ENCODE measurements around the gene ARHGAP25. TPM values are rescaled to one million over a fixed set of nuclear protein-coding genes. Genes with fewer than 3 reads are reported as not detected.
A peak's percentile ranks its signal among the peaks of the same experiment; 100 is the strongest.

The ARHGAP25 gene
- polyA plus RNA-seq, 3 donors, result 20.8 to 56.8 (median 36.3) TPM

GRCh38 chr2:68766376-68766845 is 31.8 kb downstream of the ARHGAP25 start:
- Mint-ChIP-seq H3K27ac (peak overlapping the region; percentile 93 to 99 (median 97)), H3K4me3 (peak overlapping the region; percentile 50 to 79), H3K36me3 (peaks cover 12 to 17% of the 10 kb centered on the region in 2 donors), H3K4me1 (peaks cover 95% of the 10 kb centered on the region), H3K27me3 (ENCODE audit: low read depth in 3 of 3) (no peaks in the 10 kb centered on the region), H3K9me3 (peaks cover 0 to 2% (median 0%) of the 10 kb centered on the region in 7 donors)
- H4K20me1 ChIP-seq (ENCODE audit: insufficient read depth, low read length), result no peaks in the 10 kb centered on the region
- no peak overlapping the region for H2AFZ ChIP-seq (ENCODE audit: insufficient read depth, low read depth, low read length, poor library complexity, severe bottlenecking)
- peaks cover 93% of the 10 kb centered on the region for H3K79me2 ChIP-seq (ENCODE audit: insufficient read depth, low read length)
- no peaks in the 10 kb centered on the region for H3K36me3 ChIP-seq (replicated peaks in 1 of 2; ENCODE audit: control insufficient read depth in 1 of 2, insufficient read depth in 2 of 2, low read length in 2 of 2)
- H3K9me3 ChIP-seq (replicated peaks in 1 of 2; ENCODE audit: control insufficient read depth in 1 of 2, insufficient read depth in 1 of 2, low read length in 2 of 2), result no peaks in the 10 kb centered on the region
- intact Hi-C loops (cut with micrococcal nuclease), result loop anchor here in 1 of 2 donors (5.0 kb wide), 1 partner anchor 41 kb away; no protein-coding TSS in a partner anchor
- H3K27ac ChIP-seq (ENCODE audit: low read depth in 1 of 2, low read length in 2 of 2), result peak overlapping the region; percentile 66 to 93
- H3K4me2 ChIP-seq (replicated peaks; ENCODE audit: extremely low read depth, low read length, poor library complexity, severe bottlenecking), result peak overlapping the region; percentile 70
- H3K27me3 ChIP-seq (ENCODE audit: control insufficient read depth in 2 of 2, insufficient read depth in 2 of 2, low read length in 2 of 2), result no peaks in the 10 kb centered on the region
- H3K4me3 ChIP-seq (replicated peaks in 1 of 3; ENCODE audit: low read depth in 2 of 3, low read length in 3 of 3), result peak overlapping the region in 1 of 3 experiments; percentile 55
- TF ChIP-seq CTCF (IDR thresholded peaks at IDR 0.05), result no peak
- 0% methylated on average over 2 of the region's 5 CpGs for WGBS (ENCODE audit: insufficient coverage)
- peak; percentile 82 to 94 (median 91) for DNase-seq
- no peak overlapping the region for H3K9ac ChIP-seq (ENCODE audit: insufficient read depth, low read length, poor library complexity, severe bottlenecking)
- peaks cover 100% of the 10 kb centered on the region in 2 donors for H3K4me1 ChIP-seq (ENCODE audit: control insufficient read depth in 1 of 2, insufficient read depth in 2 of 2, low read length in 2 of 2)

- Histone ChIP-seq H3K9me3 (replicated peaks in 1 of 2; ENCODE audit: control insufficient read depth in 1 of 2, insufficient read depth in 1 of 2, low read length in 2 of 2) (no peaks in the 10 kb centered on the region), H3K27ac (ENCODE audit: low read depth in 1 of 2, low read length in 2 of 2) (peak overlapping the region; percentile 60 to 93), H3K4me1 (ENCODE audit: control insufficient read depth in 1 of 2, insufficient read depth in 2 of 2, low read length in 2 of 2) (peaks cover 100% of the 10 kb centered on the region in 2 donors), H3K4me2 (replicated peaks; ENCODE audit: extremely low read depth, low read length, poor library complexity, severe bottlenecking) (peak overlapping the region; percentile 70), H3K36me3 (replicated peaks in 1 of 2; ENCODE audit: control insufficient read depth in 1 of 2, insufficient read depth in 2 of 2, low read length in 2 of 2) (peaks cover 0 to 3% of the 10 kb centered on the region in 2 donors), H3K27me3 (ENCODE audit: control insufficient read depth in 2 of 2, insufficient read depth in 2 of 2, low read length in 2 of 2) (no peaks in the 10 kb centered on the region), H4K20me1 (ENCODE audit: insufficient read depth, low read length) (no peaks in the 10 kb centered on the region), H2AFZ (ENCODE audit: insufficient read depth, low read depth, low read length, poor library complexity, severe bottlenecking) (no peak overlapping the region), H3K4me3 (replicated peaks in 1 of 3; ENCODE audit: low read depth in 2 of 3, low read length in 3 of 3) (peak overlapping the region in 1 of 3 experiments; percentile 55), H3K9ac (ENCODE audit: insufficient read depth, low read length, poor library complexity, severe bottlenecking) (no peak overlapping the region), H3K79me2 (ENCODE audit: insufficient read depth, low read length) (peaks cover 93% of the 10 kb centered on the region)
- WGBS (ENCODE audit: insufficient coverage), result 25% methylated on average over 14 of the region's 19 CpGs
- DNase-seq, result no peak
- intact Hi-C loops (cut with micrococcal nuclease), result loop anchor here in 1 of 2 donors (5.0 kb wide), 1 partner anchor 40 kb away; no protein-coding TSS in a partner anchor
- peaks cover 17 to 18% of the 10 kb centered on the region in 2 donors for H3K36me3 Mint-ChIP-seq
- H3K27ac Mint-ChIP-seq, result peak overlapping the region; percentile 93 to 99 (median 97)
- no peak for TF ChIP-seq CTCF (IDR thresholded peaks at IDR 0.05)
- peaks cover 0 to 4% (median 0%) of the 10 kb centered on the region in 7 donors for H3K9me3 Mint-ChIP-seq
- no peaks in the 10 kb centered on the region for H3K27me3 Mint-ChIP-seq (ENCODE audit: low read depth in 3 of 3)
- peak overlapping the region; percentile 48 to 59 for H3K4me3 Mint-ChIP-seq
- peaks cover 95% of the 10 kb centered on the region for H3K4me1 Mint-ChIP-seq
Observed at GRCh38 chr2:68767031-68767961, 32.7 kb downstream of the ARHGAP25 start.

Data from CD14-positive monocyte (primary cell).